Activated CD8-positive, alpha-beta memory T cell treated with anti-CD3 and anti-CD28 coated beads, Interleukin-2, amount 50 U/mL, for 4 hours (primary cell): ENCODE measurements around the gene FOXJ1.

Experiments used
- DNase-seq: peaks from one replicate; pipeline ENCODE4 v3.0.0-alpha.2; 2020

The FOXJ1 gene

GRCh38 chr17:76139801-76140660 lies 1.0 kb downstream of the FOXJ1 start:
- peak; percentile 68 for DNase-seq

DNA sequence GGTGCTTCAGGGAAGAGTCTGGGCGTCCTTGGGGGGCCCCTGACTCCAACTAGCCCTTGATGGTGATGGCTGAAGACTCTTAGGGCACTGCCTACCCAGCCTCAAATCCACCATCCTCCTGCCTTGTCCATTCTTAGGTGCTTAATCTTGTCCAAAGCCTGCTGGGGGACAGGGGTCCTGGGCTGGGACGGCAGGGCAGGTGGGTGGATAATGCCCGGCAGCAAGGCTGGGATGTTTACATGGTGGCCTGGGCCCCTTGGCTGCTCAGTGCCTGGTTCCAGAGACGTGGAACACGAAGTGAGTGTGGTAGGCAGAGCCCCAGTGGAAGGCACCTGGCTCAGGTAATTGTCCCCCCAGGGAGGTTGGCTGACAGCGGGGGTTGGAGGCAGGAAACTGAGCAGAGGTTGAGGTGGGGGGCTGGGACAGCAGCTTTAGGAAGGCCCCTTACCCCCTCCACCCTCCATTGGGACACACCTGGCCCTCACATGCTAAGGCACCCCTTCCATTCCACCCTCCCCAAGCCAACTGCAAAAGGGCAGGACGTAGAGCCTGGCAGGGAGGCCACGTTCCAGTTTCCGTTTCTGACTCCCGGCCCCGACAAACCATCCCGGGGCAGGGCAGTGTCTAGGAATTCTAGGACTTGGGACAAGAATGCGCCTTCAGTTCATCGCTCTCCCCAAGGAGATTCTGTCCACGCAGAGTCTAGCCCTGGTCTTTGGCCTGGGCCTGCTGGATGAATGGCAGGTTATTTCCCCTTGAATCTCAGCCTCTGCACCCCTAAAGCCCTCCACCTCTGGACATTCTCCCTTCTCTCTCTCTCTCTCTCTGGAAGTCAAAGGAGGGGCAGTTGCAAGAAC lies 1.9 kb downstream of the FOXJ1 start:
- no peak for DNase-seq

DNA sequence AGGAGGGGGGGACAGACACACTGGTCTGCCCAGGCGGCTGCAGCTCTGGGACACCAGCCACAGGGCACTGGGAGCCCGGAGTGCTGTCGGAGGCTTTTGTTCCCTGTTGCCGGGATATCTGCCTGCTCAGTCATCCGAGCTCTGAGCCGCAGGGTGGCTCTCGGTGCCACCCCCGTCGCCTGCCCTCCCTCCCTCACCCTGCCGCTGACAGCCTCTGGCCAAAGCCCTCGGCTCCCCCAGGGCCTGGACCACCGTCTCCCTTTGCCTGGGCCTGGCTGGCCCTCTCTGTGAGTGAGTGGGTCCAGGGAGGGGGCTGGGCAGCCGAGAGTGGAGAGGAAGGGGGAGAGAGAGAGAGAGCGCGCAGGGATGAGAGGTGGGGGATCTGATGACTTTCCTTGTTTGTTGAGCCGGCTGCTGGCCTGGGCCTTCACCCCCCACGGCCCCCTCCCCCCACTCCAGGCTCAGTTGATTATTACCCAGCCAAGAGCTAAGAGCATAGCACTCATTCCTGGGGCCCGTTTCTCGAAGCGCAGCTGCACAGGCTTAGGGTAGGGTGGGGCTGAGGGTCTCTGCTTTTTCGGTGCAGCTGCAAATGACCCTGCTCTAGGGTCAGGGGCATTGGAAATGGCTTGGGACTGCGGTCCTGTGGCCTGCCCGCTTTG lies 2.7 kb downstream of the FOXJ1 start:
- DNase-seq, result no peak

DNA sequence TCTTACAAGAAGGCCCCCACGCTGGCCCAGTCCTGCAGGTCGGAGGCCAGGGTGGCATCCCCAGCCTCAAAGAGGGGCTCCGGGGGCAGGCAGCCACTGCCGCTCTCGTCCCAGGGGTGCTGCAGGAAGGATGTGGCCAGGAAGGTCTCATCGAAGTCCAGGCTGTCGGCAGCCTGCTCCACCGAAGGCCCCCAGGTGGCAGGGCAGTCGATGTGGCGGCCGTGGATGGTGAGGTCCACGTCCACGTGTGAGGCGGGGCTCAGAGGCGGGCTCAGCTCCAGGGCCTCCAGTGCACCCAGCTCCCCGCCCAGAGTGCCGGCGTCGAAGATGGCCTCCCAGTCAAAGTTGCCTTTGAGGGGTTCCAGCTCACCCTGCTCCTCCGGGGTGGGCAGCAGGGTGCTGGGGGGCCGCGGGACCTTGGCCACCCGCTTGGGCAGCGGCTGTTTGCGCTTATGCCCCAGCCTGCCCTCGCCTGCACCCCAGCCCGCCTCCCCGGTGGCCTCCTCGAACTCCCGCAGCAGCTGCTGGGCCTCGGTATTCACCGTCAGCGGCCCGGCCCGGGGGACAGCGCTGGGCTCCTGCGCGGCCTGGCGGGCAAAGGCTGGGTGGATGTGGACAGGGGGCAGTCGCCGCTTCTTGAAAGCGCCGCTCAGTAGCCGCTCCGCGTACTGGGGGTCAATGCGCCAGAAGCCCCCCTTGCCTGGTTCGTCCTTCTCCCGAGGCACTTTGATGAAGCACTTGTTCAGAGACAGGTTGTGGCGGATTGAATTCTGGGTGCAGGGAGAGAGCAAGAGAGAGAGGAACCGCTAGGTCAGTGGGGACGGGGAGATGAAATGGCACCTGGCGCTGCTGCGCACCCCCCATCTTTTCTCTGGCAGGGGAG lies 3.5 kb downstream of the FOXJ1 start:
- no peak for DNase-seq

- no peak for DNase-seq
Measured at GRCh38 chr17:76137001-76137350, 4.1 kb downstream of the FOXJ1 start.

DNA sequence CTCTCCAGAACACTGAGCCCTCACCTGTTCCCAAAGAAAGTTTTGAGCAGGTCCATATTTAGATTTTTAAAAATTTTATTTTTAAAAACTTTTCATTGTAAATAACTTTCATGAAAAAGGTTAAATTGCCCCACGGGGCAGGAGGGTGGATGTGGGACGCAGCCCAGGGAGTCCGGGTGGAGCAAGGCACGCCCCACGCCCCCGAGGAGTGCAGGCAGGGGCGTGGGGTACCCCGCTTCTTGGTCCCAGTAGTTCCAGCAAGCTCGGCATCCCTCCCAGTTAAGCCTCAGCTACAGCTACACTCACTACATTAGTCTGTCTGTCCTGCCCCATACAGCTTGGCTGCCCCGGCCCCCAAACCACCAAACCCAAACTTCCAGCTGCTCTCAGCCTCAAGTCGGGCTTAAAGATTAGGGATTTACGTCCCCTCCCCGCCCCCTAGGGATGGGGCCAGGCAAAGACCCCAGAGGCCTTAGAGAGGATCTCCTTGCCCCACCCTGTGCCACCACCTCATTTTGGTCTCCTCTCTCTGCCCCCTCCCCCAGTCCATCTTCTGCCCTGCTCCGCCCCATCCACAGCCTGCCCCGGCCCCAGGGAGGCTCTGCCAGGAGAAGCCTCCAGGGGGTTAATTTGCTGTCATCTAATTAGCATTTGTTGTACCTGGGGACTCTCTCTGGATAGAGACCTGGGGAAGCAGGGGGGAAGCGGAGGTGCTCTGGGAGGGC lies 4.6 kb downstream of the FOXJ1 start:
- no peak for DNase-seq

GRCh38 chr17:76135810-76136188 lies 5.2 kb downstream of the FOXJ1 start:
- DNase-seq, result no peak

- DNase-seq, result no peak
Measured at GRCh38 chr17:76134911-76135809, 5.9 kb downstream of the FOXJ1 start.

- DNase-seq, result no peak
Measured at GRCh38 chr17:76132574-76133338, 8.3 kb downstream of the FOXJ1 start.

DNA sequence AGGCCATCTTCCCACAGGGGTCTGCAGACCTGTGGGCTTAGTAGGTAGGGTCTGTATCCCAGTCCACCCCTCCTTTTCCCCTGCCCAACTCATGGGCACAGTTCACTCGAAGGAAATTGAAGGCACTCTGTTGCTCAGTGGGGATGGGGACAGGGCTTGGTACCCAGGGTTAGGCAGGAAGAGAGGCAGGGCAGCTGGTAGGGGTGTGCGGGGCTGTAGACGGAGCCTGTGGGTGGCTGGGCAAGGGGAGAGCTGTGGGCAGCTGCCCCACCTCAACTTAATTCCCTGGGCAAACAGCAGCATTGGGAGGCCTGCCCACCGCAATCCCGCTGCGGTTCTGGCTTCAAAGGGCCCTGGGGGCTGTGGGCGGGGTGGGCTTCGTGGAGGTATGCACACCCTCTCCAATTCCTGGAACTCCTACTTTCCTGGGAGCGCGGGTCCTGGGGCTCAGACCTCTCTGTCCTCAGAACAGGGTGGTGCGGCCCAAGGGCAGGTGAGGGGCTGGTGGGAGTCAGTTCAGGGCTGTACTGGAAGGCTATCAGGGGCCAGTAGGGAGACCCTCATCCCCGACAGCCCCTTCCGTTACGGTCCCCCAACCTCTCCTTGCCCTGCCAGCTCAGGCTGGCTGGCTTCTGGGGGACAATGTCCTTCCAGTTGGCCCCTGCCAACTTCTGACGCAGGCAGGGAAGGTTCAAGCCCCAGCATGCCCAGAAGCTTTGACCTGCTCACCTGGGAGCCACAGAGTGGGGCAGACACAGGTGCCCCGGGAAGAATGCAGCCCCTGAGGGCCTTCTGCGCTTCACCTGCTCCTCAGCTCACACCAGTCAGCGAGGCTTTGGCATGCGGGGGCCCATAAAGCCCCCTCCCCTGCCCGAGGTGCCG lies 9.1 kb downstream of the FOXJ1 start:
- no peak for DNase-seq

DNA sequence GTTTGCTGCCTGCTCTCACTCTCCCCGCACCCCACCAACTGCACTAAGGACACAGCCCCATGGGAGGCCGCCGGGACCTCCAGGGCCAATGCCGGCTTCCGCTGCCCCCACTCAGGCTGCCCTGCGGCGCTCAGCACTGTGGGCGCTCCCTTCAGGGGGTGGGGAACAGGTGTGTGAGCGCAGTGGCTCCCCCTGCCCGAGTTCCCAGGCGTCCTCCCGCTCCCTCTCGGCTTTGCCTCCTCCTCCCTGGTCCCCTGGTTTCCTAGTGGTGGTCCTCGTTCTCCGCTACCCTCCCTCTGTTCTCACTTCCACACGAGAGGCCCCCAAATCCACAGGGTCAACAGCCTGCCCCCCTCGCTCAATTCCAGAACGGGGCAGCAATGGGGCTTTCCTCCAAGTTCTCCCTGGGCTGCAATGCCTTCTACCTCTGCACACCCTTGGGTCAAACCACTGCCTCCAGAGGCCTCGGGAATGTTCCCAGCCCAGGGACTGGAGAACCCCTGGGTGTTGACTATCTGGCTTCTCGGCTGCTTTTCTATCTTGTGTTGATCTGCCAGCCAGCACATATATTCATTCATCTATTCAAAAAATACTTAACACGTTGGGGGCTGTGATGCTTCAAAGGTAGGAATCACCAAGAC lies 9.9 kb downstream of the FOXJ1 start:
- no peak for DNase-seq

GRCh38 chr17:76130473-76130872 lies 10.6 kb downstream of the FOXJ1 start:
- no peak for DNase-seq

- no peak for DNase-seq
Measured at GRCh38 chr17:76125922-76126321, 15.1 kb downstream of the FOXJ1 start.

DNA sequence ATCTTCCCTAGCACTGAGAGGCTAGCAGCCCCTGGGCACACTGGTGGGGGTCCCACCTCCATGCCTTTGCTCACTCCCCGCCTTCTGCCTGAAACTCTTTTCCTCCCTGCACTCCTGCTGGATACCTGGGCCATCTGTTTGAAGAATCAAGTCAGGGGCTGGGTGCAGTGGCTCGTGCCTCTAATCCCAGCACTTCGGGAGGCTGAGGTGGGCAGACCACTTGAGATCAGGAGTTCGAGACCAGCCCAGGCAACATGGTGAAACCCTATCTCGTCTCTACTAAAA lies 15.7 kb downstream of the FOXJ1 start:
- no peak for DNase-seq

GRCh38 chr17:76124582-76125390 lies 16.3 kb downstream of the FOXJ1 start:
- no peak for DNase-seq

DNA sequence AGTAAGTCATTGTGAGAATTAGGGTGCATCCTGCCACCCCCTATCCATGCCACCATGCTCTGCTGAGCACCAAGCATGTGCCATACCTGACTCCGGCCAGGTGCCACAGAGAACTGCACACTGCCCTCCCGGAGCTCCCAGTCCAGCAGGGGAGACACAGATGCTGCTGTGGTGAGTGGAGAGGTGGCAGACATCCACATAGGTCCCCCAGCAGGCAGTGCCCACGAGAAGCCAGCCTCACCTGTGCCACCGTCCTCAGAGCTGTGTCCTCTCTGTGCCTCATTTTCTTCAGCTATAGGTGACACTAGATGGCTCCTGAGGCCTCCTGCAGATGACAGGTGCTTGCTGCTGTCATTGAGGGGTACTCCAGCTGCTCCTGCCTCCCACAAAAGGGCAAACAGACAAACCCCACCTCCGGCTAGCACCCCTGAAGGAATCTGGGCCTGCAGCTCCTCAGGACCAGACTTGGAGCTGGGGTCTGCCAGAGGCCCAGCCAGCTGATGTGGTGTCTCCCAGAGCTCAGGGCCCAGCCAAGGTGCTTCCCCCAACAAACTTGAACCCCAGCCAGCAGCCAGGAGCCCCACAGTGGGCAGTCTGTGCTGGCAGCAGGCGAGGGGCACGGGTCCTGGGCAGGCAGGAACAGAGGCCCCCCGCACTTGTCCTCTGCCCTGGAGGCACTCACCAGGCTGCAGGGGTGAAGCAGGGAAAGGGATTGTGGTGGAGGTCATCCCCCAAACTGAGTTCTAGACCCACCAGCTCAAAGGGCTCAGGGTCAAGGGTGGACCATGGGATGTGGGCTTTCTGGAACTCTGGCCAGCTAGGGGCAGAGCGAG lies 17.1 kb downstream of the FOXJ1 start:
- no peak for DNase-seq

DNA sequence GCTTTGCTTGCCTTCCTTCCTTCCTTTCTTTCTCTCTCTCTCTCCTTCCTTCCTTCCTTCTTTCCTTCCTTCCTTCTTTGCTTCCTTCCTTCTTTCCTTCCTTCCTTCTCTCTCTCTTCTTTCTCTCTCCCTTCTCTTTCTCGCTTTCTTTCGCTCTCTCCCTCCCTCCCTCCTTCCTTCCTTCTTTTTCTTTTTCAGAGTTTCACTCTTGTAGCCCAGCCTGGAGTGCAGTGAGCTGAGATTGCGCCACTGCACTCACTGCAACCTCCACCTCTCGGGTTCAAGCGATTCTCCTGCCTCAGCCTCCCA lies 17.9 kb downstream of the FOXJ1 start:
- no peak for DNase-seq
